ENCODE data around the gene LRMDA. TPM values are rescaled to one million over a fixed set of nuclear protein-coding genes. Genes with fewer than 3 reads are reported as not detected.

Gene LRMDA
- total RNA-seq, 1 donor from 2014 or later = 0.19 TPM

DNA sequence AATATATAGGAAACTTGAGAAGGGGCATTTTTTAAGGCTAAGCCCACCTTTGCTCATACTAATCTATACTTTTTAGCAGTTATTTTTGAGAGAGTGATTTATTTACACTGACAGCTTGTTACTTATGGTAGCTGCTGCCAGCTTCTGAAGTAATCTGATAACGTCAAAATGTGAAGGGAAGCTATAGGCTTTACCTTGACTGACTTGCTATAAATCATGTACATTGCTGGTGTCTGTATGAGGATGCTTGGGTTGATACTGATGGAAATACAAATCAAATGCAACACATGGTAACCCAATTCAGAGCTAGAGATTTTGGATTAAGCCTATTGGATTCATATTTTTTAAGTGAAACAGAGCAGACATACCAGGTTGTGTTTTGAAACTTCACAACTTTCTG is 299.4 kb downstream of the LRMDA start:
- no peak overlapping the region for H3K4me3 Mint-ChIP-seq (ENCODE audit: unreplicated experiment)
- no peaks in the 10 kb centered on the region for H3K9me3 Mint-ChIP-seq (ENCODE audit: unreplicated experiment)
- no peak overlapping the region for H3K27ac Mint-ChIP-seq (ENCODE audit: unreplicated experiment)
- no peaks in the 10 kb centered on the region for H3K4me1 Mint-ChIP-seq (ENCODE audit: unreplicated experiment)
- DNase-seq (ENCODE audit: extremely low spot score, unreplicated experiment) = no peak
- H3K27me3 Mint-ChIP-seq (ENCODE audit: unreplicated experiment) = peaks cover 32% of the 10 kb centered on the region
- TF ChIP-seq, protein P1, sequence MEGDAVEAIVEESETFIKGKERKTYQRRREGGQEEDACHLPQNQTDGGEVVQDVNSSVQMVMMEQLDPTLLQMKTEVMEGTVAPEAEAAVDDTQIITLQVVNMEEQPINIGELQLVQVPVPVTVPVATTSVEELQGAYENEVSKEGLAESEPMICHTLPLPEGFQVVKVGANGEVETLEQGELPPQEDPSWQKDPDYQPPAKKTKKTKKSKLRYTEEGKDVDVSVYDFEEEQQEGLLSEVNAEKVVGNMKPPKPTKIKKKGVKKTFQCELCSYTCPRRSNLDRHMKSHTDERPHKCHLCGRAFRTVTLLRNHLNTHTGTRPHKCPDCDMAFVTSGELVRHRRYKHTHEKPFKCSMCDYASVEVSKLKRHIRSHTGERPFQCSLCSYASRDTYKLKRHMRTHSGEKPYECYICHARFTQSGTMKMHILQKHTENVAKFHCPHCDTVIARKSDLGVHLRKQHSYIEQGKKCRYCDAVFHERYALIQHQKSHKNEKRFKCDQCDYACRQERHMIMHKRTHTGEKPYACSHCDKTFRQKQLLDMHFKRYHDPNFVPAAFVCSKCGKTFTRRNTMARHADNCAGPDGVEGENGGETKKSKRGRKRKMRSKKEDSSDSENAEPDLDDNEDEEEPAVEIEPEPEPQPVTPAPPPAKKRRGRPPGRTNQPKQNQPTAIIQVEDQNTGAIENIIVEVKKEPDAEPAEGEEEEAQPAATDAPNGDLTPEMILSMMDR (IDR thresholded peaks at IDR 0.05) = no peak
- H3K36me3 Mint-ChIP-seq (ENCODE audit: unreplicated experiment) = no peaks in the 10 kb centered on the region

DNA sequence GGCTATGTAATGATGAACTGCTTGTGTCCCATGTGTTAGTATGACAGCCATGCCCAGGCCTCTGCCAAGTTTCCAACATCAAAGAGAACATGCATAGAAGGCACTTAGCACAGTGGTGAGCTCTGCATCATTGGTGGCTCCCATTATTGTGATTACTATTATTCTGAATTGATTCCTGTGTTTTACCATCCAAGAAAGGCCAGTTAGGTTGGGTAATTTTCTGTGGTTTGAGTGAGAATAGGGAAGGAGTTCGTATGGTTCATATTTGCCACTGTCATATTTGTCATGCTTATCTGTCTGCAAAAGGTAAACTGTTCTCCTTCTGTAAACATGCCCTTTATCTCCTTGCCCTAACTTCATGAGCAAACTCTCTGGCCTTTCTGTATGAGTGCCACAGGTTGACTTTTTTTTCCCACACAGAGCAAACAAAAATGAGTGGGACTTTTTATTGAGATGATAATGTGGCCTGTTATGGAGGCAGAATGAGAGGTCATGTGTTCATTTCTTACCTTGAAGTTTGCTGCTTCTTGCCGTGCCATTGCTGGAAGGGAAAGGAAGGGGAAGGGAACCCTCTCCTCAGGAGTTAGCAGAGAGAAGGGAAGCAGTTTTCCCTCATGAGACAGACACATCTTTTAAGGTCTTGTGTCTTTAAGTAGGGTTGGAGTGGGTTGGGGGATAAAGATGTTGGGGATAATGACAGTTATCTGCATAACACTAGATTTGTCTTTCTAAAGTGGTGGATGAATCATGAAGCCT is 301.9 kb downstream of the LRMDA start:
- no peaks in the 10 kb centered on the region for H3K4me1 Mint-ChIP-seq (ENCODE audit: unreplicated experiment)
- no peak overlapping the region for H3K4me3 Mint-ChIP-seq (ENCODE audit: unreplicated experiment)
- TF ChIP-seq, protein P1 (IDR thresholded peaks at IDR 0.05) = no peak
- H3K9me3 Mint-ChIP-seq (ENCODE audit: unreplicated experiment) = no peaks in the 10 kb centered on the region
- peaks cover 17% of the 10 kb centered on the region for H3K27me3 Mint-ChIP-seq (ENCODE audit: unreplicated experiment)
- no peak for DNase-seq (ENCODE audit: extremely low spot score, unreplicated experiment)
- no peaks in the 10 kb centered on the region for H3K36me3 Mint-ChIP-seq (ENCODE audit: unreplicated experiment)
- H3K27ac Mint-ChIP-seq (ENCODE audit: unreplicated experiment) = no peak overlapping the region

DNA sequence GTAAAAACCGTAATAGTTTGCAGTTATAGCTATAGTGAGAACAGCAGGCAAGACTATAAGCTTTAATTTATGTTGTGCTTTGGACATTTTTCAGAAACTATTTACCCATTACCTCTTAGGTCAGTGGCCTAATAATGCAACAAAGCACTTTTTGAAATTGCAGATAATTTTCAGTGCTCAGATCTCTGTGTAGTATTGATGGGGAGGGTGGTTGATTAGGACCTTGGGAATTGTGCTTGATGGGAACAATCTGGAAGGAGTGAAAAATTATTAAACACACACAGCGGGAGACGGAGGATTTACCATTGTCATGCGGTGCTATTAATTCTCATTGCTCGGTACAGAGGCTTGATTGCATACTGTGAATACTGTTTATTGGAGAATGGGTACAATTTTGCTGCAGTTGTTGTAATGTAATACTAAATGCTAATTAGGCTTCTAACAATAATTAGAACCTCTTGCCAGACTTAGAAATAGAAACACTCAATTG is 304.8 kb downstream of the LRMDA start:
- H3K27me3 Mint-ChIP-seq (ENCODE audit: unreplicated experiment) = peaks cover 11% of the 10 kb centered on the region

DNA sequence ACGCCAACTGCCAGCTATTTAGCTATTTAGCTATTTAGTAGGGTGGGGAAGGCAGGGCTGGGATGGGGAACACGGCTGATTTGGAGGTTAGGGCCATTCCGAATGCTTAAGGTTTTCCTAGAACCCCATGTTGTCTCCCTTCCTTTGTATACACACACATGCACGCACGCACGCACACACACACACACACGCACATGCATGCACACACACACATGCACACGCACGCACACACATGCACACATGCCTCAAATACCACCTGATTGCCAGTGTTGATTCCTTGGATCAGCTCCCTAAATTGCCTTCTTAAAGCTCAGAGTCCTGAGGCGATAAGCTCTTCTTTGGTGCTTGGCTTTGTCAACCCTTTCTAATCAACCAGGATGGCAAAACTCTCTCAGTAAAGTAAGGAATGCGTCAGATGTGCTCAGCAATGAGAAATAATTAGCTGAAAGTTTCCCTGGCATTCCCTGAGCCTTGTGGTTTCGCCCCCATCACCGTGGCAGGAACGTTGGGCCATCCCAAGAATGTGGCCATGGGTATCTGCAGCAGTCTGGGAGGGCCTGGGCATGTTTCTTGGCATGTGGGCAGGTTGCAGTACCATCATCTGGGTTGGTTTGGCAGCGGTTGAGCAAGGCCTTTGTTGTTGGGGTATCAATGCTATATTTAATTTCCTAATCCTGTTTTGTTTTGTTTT is 305.6 kb downstream of the LRMDA start:
- TF ChIP-seq, protein P1 (IDR thresholded peaks at IDR 0.05) = no peak
- no peaks in the 10 kb centered on the region for H3K9me3 Mint-ChIP-seq (ENCODE audit: unreplicated experiment)
- no peaks in the 10 kb centered on the region for H3K4me1 Mint-ChIP-seq (ENCODE audit: unreplicated experiment)
- H3K36me3 Mint-ChIP-seq (ENCODE audit: unreplicated experiment) = no peaks in the 10 kb centered on the region
- H3K4me3 Mint-ChIP-seq (ENCODE audit: unreplicated experiment) = no peak overlapping the region
- peaks cover 11% of the 10 kb centered on the region for H3K27me3 Mint-ChIP-seq (ENCODE audit: unreplicated experiment)
- DNase-seq (ENCODE audit: extremely low spot score, unreplicated experiment) = no peak
- no peak overlapping the region for H3K27ac Mint-ChIP-seq (ENCODE audit: unreplicated experiment)

More for the DNA sequence above, 304.8 kb downstream of the LRMDA start:
- TF ChIP-seq, protein P1 (IDR thresholded peaks at IDR 0.05) = no peak
- H3K36me3 Mint-ChIP-seq (ENCODE audit: unreplicated experiment) = no peaks in the 10 kb centered on the region
- H3K27ac Mint-ChIP-seq (ENCODE audit: unreplicated experiment) = no peak overlapping the region
- no peak for DNase-seq (ENCODE audit: extremely low spot score, unreplicated experiment)
- H3K4me1 Mint-ChIP-seq (ENCODE audit: unreplicated experiment) = no peaks in the 10 kb centered on the region
- H3K9me3 Mint-ChIP-seq (ENCODE audit: unreplicated experiment) = no peaks in the 10 kb centered on the region
- no peak overlapping the region for H3K4me3 Mint-ChIP-seq (ENCODE audit: unreplicated experiment)

DNA sequence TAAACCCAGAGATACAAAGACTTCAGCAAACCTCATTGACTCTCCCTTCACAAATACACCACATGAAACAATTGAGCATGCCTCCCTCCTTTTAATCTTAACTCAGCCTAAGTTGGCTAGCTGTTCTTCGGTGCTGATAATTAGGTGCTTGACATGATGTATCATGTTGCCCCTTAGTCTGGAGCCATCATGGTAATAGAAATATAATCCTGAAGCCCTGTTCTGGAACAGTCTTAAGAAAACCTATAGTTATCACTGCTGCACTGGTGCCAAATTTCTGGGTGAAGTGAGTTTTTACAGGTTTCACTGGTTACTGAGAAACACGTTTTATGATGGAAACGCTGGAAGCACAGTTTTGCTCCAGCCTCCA is 306.1 kb downstream of the LRMDA start:
- DNase-seq (ENCODE audit: extremely low spot score, unreplicated experiment) = no peak
- H3K36me3 Mint-ChIP-seq (ENCODE audit: unreplicated experiment) = no peaks in the 10 kb centered on the region
- H3K27me3 Mint-ChIP-seq (ENCODE audit: unreplicated experiment) = peaks cover 11% of the 10 kb centered on the region
- TF ChIP-seq, protein P1 (IDR thresholded peaks at IDR 0.05) = no peak
- no peak overlapping the region for H3K4me3 Mint-ChIP-seq (ENCODE audit: unreplicated experiment)
- H3K4me1 Mint-ChIP-seq (ENCODE audit: unreplicated experiment) = no peaks in the 10 kb centered on the region
- H3K9me3 Mint-ChIP-seq (ENCODE audit: unreplicated experiment) = no peaks in the 10 kb centered on the region
- no peak overlapping the region for H3K27ac Mint-ChIP-seq (ENCODE audit: unreplicated experiment)
